C4-2B (cell line): Measurements from ENCODE around the gene ZNF784.

Experiments
- ZFX ChIP-seq: fragments of 450-650 bp; IDR thresholded peaks from 2 replicates; pipeline ENCODE4 v1.6.1; 2017
- TF ChIP-seq, protein P1 (sequence below): fragments of 450-650 bp; conservative IDR thresholded peaks from 2 replicates; pipeline ENCODE4 v1.5.1; 2017; ENCODE audit warnings: mild to moderate bottlenecking

DNA sequence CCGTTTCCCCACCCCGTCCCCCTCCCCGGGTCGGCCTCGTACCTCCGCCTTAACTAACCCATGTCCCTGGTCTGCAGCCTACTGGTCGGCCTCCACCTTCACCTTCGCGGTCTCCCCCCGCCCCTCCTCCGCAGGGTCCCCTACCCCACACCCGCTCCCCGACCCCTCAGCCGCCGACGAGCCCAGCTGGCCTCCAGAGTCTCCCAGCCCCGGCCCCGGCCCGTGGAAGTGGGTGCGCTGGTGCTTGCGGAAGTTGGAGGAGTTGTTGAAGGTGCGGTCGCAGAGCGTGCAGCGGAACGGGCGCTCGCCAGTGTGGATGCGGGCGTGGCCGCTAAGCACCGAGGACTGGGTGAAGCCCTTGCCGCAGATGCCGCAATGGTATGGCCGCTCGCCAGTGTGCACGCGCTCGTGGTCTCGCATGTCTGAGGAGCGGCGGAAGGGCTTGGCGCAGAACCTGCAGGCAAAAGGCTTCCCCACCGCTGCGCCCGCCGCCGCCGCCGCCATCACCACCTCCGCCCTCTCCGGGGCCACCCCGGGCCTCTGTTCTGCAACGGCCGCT is 2.6 kb downstream of the ZNF784 start:
- TF ChIP-seq, protein P1, sequence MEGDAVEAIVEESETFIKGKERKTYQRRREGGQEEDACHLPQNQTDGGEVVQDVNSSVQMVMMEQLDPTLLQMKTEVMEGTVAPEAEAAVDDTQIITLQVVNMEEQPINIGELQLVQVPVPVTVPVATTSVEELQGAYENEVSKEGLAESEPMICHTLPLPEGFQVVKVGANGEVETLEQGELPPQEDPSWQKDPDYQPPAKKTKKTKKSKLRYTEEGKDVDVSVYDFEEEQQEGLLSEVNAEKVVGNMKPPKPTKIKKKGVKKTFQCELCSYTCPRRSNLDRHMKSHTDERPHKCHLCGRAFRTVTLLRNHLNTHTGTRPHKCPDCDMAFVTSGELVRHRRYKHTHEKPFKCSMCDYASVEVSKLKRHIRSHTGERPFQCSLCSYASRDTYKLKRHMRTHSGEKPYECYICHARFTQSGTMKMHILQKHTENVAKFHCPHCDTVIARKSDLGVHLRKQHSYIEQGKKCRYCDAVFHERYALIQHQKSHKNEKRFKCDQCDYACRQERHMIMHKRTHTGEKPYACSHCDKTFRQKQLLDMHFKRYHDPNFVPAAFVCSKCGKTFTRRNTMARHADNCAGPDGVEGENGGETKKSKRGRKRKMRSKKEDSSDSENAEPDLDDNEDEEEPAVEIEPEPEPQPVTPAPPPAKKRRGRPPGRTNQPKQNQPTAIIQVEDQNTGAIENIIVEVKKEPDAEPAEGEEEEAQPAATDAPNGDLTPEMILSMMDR = no peak
- no peak for TF ChIP-seq ZFX
